SK-N-SH (cell line): Measurements from ENCODE around the gene AARS2.

Experiments
- CHD2 ChIP-seq: fragments of 150-350 bp; IDR thresholded peaks from 2 replicates; pipeline ENCODE4 v1.6.1; 2018; ENCODE audit warnings: low read length; ENCODE audit not compliant: partially characterized antibody
- CTCF ChIP-seq: fragments of 200-600 bp; sonication (generic); IDR thresholded peaks from 2 replicates; pipeline ENCODE4 v1.6.1; 2017; ENCODE audit warnings: antibody characterized with exemption, mild to moderate bottlenecking, moderate library complexity
- ELF1 ChIP-seq: IDR thresholded peaks from 2 replicates; pipeline ENCODE4 v1.4.0; 2012
- EP300 ChIP-seq, 2 experiments: IDR thresholded peaks; 2 replicates each; pipeline versions ENCODE4 v1.4.0 to v1.6.1; 2012; ENCODE audit warnings: borderline replicate concordance in 1 of 2, low read depth in 1 of 2, low read length in 1 of 2
- EZH2phosphoT487 ChIP-seq: fragments of 200-600 bp; sonication (generic); IDR thresholded peaks from 2 replicates; pipeline ENCODE4 v1.6.1; 2017; ENCODE audit warnings: low read depth, mixed run types, mild to moderate bottlenecking, antibody characterized with exemption, moderate library complexity, borderline replicate concordance
- GABPA ChIP-seq: IDR thresholded peaks from 2 replicates; pipeline ENCODE4 v1.4.0; 2012; ENCODE audit warnings: low read depth, mild to moderate bottlenecking
- RAD21 ChIP-seq: IDR thresholded peaks from 2 replicates; pipeline ENCODE4 v1.6.1; 2012; ENCODE audit warnings: mild to moderate bottlenecking, low read length
- RCOR1 ChIP-seq: fragments of 150-350 bp; IDR thresholded peaks from 2 replicates; pipeline ENCODE4 v1.6.1; 2017; ENCODE audit warnings: antibody characterized with exemption, low read length
- REST ChIP-seq: IDR thresholded peaks from 2 replicates; pipeline ENCODE4 v1.6.1; 2012; ENCODE audit warnings: mild to moderate bottlenecking, low read depth, low read length, moderate library complexity
- RFX5 ChIP-seq: IDR thresholded peaks from 2 replicates; pipeline ENCODE4 v1.6.1; 2012; ENCODE audit warnings: mild to moderate bottlenecking, improper control_type of control experiment, low read length
- SMC3 ChIP-seq: IDR thresholded peaks from 2 replicates; pipeline ENCODE4 v1.6.1; 2012; ENCODE audit warnings: low read depth, low read length, improper control_type of control experiment
- TAF1 ChIP-seq: IDR thresholded peaks from 2 replicates; pipeline ENCODE4 v1.6.1; 2012; ENCODE audit warnings: low read depth, mild to moderate bottlenecking, low read length, moderate library complexity, borderline replicate concordance
- YY1 ChIP-seq: IDR thresholded peaks from 2 replicates; pipeline ENCODE4 v1.4.0; 2012; ENCODE audit warnings: low read depth, mild to moderate bottlenecking
- TF ChIP-seq, protein P1 (sequence below): IDR thresholded peaks from 2 replicates; pipeline ENCODE4; 2012

GRCh38 chr6:44305200-44305725, 7.9 kb downstream of the AARS2 start:
- no peak for TF ChIP-seq RFX5
- TF ChIP-seq CTCF: no peak
- TF ChIP-seq SMC3: no peak
- no peak for TF ChIP-seq GABPA
- no peak for TF ChIP-seq TAF1
- no peak for TF ChIP-seq ELF1
- no peak for TF ChIP-seq REST
- no peak for TF ChIP-seq RCOR1
- TF ChIP-seq CHD2: no peak
- no peak for TF ChIP-seq RAD21
- no peak for TF ChIP-seq EP300 (IDR thresholded peaks at IDR 0.05; ENCODE audit: borderline replicate concordance in 1 of 2, low read depth in 1 of 2, low read length in 1 of 2)
- TF ChIP-seq, protein P1, sequence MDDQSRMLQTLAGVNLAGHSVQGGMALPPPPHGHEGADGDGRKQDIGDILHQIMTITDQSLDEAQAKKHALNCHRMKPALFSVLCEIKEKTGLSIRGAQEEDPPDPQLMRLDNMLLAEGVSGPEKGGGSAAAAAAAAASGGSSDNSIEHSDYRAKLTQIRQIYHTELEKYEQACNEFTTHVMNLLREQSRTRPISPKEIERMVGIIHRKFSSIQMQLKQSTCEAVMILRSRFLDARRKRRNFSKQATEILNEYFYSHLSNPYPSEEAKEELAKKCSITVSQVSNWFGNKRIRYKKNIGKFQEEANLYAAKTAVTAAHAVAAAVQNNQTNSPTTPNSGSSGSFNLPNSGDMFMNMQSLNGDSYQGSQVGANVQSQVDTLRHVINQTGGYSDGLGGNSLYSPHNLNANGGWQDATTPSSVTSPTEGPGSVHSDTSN: no peak
- no peak for TF ChIP-seq YY1
- TF ChIP-seq EZH2phosphoT487: no peak
